ENCODE measurements around the gene MAVS.
A peak's percentile ranks its signal among the peaks of the same experiment; 100 is the strongest.
"Not testable (repeated sequence)": the region's sequence is repeated elsewhere in the genome, so short reads cannot be mapped to it uniquely, and the experiment has no call there.

Gene MAVS

GRCh38 chr20:3815703-3816315 lies 30.8 kb upstream of the MAVS start:
- no peak for DNase-seq

- DNase-seq, result peak; percentile 84 to 89 (median 86)
These were observed 28.2 kb upstream of the MAVS start for GRCh38 chr20:3818155-3819151.

- DNase-seq, result no peak
These were observed 27.1 kb upstream of the MAVS start for GRCh38 chr20:3819411-3820047.

GRCh38 chr20:3820048-3820900 lies 26.4 kb upstream of the MAVS start, which contains the start of gene AP5S1:
TSS of gene AP5S1 (plus strand) at chr20:3820547. CDS start at chr20:3822118, 1,571 bp downstream.
- DNase-seq, result peak; percentile 98

- no peak for DNase-seq
These were observed 25.5 kb upstream of the MAVS start for GRCh38 chr20:3820901-3821727.

GRCh38 chr20:3821996-3822395 lies 24.6 kb upstream of the MAVS start:
- DNase-seq, result no peak

- no peak for DNase-seq
These were observed 22.8 kb upstream of the MAVS start for GRCh38 chr20:3823881-3824280.

GRCh38 chr20:3825526-3825925 lies 21.1 kb upstream of the MAVS start:
- DNase-seq, result no peak

- no peak for DNase-seq
These were observed 20.2 kb upstream of the MAVS start for GRCh38 chr20:3826420-3826819.

GRCh38 chr20:3828798-3829197 lies 17.8 kb upstream of the MAVS start:
- no peak for DNase-seq

GRCh38 chr20:3829891-3830290 lies 16.7 kb upstream of the MAVS start:
- DNase-seq, result not testable (repeated sequence)

GRCh38 chr20:3836132-3836531 lies 10.5 kb upstream of the MAVS start:
- no peak for DNase-seq

- DNase-seq, result peak in 2 of 4 experiments; percentile 27 to 28
These were observed 7.3 kb upstream of the MAVS start for GRCh38 chr20:3839328-3839727.

GRCh38 chr20:3840201-3840600 lies 6.4 kb upstream of the MAVS start:
- not testable (repeated sequence) for DNase-seq

- DNase-seq, result no peak
These were observed 4.2 kb upstream of the MAVS start for GRCh38 chr20:3842348-3842930.

- DNase-seq, result peak; percentile 29 to 59 (median 49)
These were observed 3.1 kb upstream of the MAVS start for GRCh38 chr20:3843490-3843889.

GRCh38 chr20:3843990-3844619 lies 2.5 kb upstream of the MAVS start:
- DNase-seq, result not testable (repeated sequence)

GRCh38 chr20:3846378-3846739 lies 275 bp upstream of the MAVS start:
- no peak for DNase-seq

GRCh38 chr20:3847429-3847940 lies 851 bp downstream of the MAVS start:
- no peak for DNase-seq

- no peak for DNase-seq
These were observed 1.9 kb downstream of the MAVS start for GRCh38 chr20:3848565-3848964.
